Measurements from ENCODE around the gene MICA.

MICA gene

DNA sequence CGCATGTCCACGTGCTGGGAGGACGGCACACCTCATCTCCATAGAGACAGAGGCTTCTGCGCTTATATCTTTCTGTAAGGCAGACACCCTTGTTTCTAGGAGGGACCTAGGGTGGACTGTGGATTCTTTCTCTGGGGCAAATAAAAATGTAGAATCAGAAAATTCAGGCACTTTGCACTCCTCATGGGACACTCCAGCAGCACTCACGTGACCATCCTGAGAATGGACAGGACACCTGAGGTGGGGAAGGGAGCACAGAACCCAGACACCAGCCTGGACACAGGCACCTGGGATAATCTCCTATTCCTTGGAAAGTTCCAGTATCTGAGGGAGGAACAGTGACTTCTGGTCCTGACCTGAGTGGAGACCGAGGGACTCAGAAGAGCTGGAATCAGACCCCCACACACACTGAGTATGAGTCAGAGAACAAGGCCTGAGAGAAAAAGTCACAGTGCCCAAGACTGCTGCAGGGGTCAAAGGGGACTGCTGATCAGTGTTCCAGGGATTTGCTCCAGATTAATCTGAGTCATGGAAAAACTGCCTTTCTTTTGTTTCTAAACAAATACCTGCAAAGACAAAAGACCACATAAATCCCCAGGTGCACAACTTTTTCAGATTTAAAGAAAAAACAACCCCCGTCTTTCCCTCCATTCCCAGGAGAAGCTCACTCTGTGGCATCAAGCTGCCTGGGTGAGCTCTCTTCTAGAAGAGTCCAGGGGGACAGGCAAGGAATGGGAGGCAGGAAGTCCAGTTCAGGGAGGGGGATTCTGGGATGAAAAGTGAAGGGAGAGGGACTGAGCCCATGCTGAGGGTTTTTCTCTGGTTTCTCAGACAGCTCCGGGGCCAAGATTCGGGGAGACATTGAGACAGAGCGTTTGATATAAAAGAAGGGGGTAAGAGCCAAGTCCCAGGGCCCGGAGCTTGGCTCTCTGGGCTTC lies 58.9 kb downstream of the MICA start:
- CTCF ChIA-PET = interaction anchor here (0.6 to 2.5 kb wide), 11 partner anchors 12 to 96 kb away, joined by 3 to 9 read pairs (median 3); partner anchors contain the start of gene MICB
- POLR2A ChIA-PET = interaction anchor here (0.6 to 1.2 kb wide), 20 partner anchors 10 to 549 kb away, joined by 3 to 9 read pairs (median 3); partner anchors contain the start of genes DDX39B, NCR3 and TNF

GRCh38 chr6:31462964-31463870 lies 59.8 kb downstream of the MICA start:
- TF ChIP-seq CTCF (IDR thresholded peaks at IDR 0.05; ENCODE audit: control extremely low read depth, extremely low read depth, low read depth, missing control alignments) = no peak
- peak; percentile 93 for DNase-seq (ENCODE audit: extremely low spot score)
- POLR2A ChIA-PET = interaction anchor here (0.5 to 1.2 kb wide), 22 partner anchors 11 to 729 kb away, joined by 3 to 9 read pairs (median 3); partner anchors contain the start of genes DDX39B, NCR3 and TNF
- CTCF ChIA-PET = interaction anchor here (0.6 to 2.5 kb wide), 8 partner anchors 13 to 67 kb away, joined by 3 to 9 read pairs (median 3); partner anchors contain the start of gene MICB

More for the DNA sequence above, 58.9 kb downstream of the MICA start:
- TF ChIP-seq CTCF (IDR thresholded peaks at IDR 0.05; ENCODE audit: control extremely low read depth, extremely low read depth, low read depth, missing control alignments) = no peak
- no peak for DNase-seq (ENCODE audit: extremely low spot score)

- no peak for DNase-seq (ENCODE audit: extremely low spot score)
- ChIA-PET CTCF (no interaction called here), POLR2A (interaction anchor here (0.6 kb wide), 1 partner anchor 105 kb away, joined by 3 read pairs; no protein-coding TSS in a partner anchor)
- TF ChIP-seq CTCF (IDR thresholded peaks at IDR 0.05; ENCODE audit: control extremely low read depth, extremely low read depth, low read depth, missing control alignments) = no peak
Observed at GRCh38 chr6:31464252-31465184, 61.1 kb downstream of the MICA start.
